HuH-7 (cell line): ENCODE measurements around the gene METTL9.
"Not testable (repeated sequence)": the region's sequence is repeated elsewhere in the genome, so short reads cannot be mapped to it uniquely, and the experiment has no call there.

ENCODE experiments used
- DNase-seq: peaks from one replicate; pipeline ENCODE4 v3.0.0; 2011; ENCODE audit warnings: low spot score

Gene METTL9

GRCh38 chr16:21637032-21637968, 37.9 kb downstream of the METTL9 start:
- DNase-seq = no peak

DNA sequence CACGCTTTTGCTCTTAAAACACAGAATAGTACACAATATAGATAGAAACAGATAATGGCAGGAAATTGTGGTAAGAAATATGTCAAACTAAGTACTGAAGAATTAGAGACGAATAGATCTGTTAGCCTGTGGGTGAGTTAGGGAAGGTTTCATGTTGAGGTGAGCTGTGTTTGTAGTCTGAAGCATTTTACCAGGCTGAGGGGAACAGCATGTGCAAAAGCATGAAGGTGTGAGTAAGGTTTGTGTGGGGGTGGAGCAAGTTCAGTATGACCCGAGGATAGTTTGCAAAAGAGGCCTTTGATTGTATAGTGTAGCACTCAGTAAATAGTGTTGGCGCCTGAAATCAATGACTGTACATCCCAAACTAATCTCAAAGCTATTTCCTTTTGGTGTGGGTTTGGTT, 39.2 kb downstream of the METTL9 start:
- DNase-seq = peak; percentile 61

DNA sequence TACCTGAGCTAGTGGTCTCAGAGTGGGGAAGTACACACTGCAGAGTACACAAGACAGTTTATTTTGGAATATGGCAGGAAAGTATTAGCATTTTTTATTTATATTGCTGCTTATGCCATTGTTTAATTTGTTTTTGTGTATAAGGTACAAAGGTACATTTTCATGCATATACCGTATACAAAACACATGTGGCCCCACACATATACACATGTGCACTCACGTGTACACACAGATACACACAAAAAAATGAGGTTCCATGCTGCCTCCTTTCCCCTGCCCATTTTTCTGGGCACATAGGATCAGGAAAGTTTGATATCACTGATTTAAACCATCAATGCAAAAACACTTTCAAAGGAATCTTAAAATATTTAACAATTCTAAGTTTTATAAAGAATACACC, 40.1 kb downstream of the METTL9 start:
- no peak for DNase-seq

DNA sequence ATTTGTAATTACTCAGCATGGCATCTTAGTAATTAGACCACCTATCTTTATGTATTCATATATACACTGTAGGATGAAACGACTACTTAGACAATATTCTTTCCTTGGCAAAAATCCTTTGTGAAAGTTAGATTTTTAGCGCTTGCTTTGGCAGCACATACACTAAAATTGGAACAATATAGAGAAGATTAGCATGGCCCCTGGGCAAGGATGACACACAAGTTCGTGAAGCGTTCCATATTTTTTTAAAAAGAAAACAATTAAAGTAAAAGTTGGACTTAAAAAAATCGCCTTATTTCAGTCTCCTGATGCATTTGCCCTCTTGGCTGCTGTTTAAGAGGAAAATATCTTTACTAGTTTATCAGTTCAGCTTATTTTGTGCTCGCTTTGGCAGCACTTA, 42.5 kb downstream of the METTL9 start:
- DNase-seq = no peak

DNA sequence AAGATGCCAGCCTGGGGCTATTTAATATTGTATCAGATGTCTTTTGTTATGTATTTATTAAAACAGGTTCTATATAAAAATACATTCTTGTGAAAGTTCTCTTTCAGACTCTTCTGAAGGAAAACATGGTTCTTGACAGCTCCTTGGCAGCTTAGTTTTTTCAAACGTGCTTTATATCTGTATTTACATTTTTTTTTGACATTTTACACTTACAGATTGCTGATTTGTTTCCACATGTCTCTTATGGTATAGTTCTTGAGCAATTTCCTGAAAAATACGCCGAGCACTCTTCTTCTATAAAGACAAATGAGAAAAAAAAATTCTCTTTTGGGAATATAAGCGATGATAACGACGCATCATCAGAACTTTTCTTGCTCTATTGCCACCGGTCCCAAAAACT, 43.5 kb downstream of the METTL9 start:
- no peak for DNase-seq

- DNase-seq = no peak
Measured at GRCh38 chr16:21643785-21644184, 44.4 kb downstream of the METTL9 start.

- no peak for DNase-seq
Measured at GRCh38 chr16:21644674-21645073, 45.3 kb downstream of the METTL9 start.

DNA sequence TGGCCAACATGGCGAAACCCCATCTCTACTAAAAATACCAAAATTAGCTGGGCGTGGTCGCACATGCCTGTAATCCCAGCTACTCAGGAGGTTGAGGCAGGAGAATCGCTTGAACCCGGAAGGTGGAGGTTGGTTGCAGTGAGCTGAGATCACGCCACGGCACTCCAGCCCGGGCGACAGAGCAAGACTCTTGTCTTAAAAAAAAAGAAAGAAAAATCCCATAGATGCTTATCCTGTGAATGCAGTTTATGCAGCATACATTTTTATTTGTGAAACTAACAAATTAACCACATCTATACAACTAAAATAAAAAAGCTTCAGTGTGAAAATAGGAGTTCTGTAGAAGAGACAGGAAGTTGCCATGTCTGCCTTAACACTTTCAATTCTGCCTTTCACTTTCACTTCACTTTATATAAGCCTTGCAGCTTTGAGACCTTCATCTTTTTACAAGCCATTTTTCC, 45.9 kb downstream of the METTL9 start:
- no peak for DNase-seq

GRCh38 chr16:21646091-21646490, 46.7 kb downstream of the METTL9 start:
- no peak for DNase-seq

GRCh38 chr16:21646721-21647561, 47.6 kb downstream of the METTL9 start:
- no peak for DNase-seq

GRCh38 chr16:21647562-21648164, 48.3 kb downstream of the METTL9 start:
- DNase-seq = no peak

- not testable (repeated sequence) for DNase-seq
Measured at GRCh38 chr16:21649826-21650406, 50.5 kb downstream of the METTL9 start.

GRCh38 chr16:21650521-21650920, 51.1 kb downstream of the METTL9 start:
- DNase-seq = no peak

DNA sequence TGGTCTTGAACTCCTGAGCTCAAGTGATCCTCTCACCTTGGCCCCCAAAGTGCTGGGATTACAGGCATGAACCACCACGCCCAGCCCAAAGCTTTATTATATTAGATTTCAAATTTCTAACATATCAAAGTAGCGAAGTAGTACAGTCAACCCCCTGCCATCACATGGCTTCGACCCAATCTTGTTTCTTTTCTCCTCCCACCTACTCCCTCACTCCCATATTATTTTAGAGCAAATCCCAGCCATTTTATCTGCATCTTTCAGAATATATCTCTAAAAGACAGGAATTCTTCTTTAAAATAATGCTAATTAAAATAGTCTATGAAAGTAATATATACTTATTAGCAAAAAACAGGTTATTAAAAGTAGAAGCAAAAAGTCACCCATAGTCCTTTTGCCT, 52.1 kb downstream of the METTL9 start:
- no peak for DNase-seq

- DNase-seq = no peak
Measured at GRCh38 chr16:21652453-21652852, 53.1 kb downstream of the METTL9 start, which contains the start of gene IGSF6. TSS of gene IGSF6 (minus strand) at chr16:21652608. CDS start at chr16:21652598, 10 bp downstream.

- no peak for DNase-seq
Measured at GRCh38 chr16:21653571-21653970, 54.2 kb downstream of the METTL9 start.

GRCh38 chr16:21654466-21654865, 55.1 kb downstream of the METTL9 start:
- DNase-seq = no peak

DNA sequence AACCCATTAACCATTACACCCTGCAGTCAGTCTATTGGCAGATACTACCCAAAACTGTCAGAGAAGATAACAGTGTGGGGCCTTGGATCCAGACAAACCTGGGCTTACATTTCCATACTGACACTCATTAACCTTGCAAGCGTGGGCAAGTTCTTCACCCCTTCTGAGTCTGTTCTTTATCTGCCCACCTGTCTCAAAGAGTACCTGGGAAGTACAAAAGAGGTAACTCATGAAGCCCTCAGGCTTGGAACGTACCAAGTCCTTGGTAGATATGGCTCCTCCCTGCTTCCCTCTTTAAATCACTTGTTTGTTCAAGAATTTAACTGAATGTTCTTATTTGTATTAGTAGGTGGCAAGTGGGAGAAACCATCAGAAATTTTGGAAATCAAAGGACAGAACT, 55.5 kb downstream of the METTL9 start:
- DNase-seq = no peak

GRCh38 chr16:21656795-21657768, 57.7 kb downstream of the METTL9 start:
- DNase-seq = peak; percentile 75

GRCh38 chr16:21659124-21659523, 59.7 kb downstream of the METTL9 start:
- no peak for DNase-seq
